OCI-LY7 (cell line): Measurements from ENCODE around the gene FOXK1. TPM values are rescaled to one million over a fixed set of nuclear protein-coding genes. Genes with fewer than 3 reads are reported as not detected.

Experiments
- BruUV-seq: library from RNA; stranded (reverse); fragments of 400-500 nt; replicated peaks from 2 replicates; lab custom pipeline; 2021; lab: Mats Ljungman, UMichigan
- CTCF ChIA-PET: fragments of 300-600 bp; sonication (Branson Sonifier 250); formaldehyde crosslinking; loops from one replicate; lab custom pipeline; 2022; ENCODE audit warnings: antibody characterized with exemption; ENCODE audit not compliant: unreplicated experiment; lab: Charles Lee
- POLR2A ChIA-PET: fragments of 300-600 bp; sonication (Branson Sonifier 250); formaldehyde crosslinking; loops from one replicate; lab custom pipeline; 2022; ENCODE audit warnings: antibody characterized with exemption; lab: Charles Lee
- DNase-seq: peaks from one replicate; pipeline ENCODE4 v3.0.0-alpha.2; 2015; ENCODE audit warnings: low spot score
- H2AFZ ChIP-seq: fragments of 200-600 bp; sonication (generic), shearing (Covaris generic); 2 replicates; pipeline ENCODE4 v1.6.1; 2014; ENCODE audit warnings: mild to moderate bottlenecking, antibody characterized with exemption, low read length, moderate library complexity
- H3K27ac ChIP-seq: fragments of 200-600 bp; sonication (generic); 2 replicates; pipeline ENCODE4 v1.5.1; 2014; ENCODE audit warnings: mixed run types, low read depth, mild to moderate bottlenecking, moderate library complexity, low read length, inconsistent platforms; ENCODE audit not compliant: poor library complexity, severe bottlenecking
- H3K36me3 ChIP-seq: fragments of 200-600 bp; sonication (generic); 2 replicates; pipeline ENCODE4 v1.6.1; 2014; ENCODE audit warnings: mild to moderate bottlenecking, antibody characterized with exemption, low read length, moderate library complexity, mixed read lengths; ENCODE audit not compliant: insufficient read depth
- H3K4me1 ChIP-seq: fragments of 200-600 bp; sonication (generic); 2 replicates; pipeline ENCODE4 v1.5.1; 2014; ENCODE audit warnings: mild to moderate bottlenecking, low read length; ENCODE audit not compliant: insufficient read depth, poor library complexity, severe bottlenecking
- H3K4me2 ChIP-seq: fragments of 200-600 bp; sonication (generic); 2 replicates; pipeline ENCODE4 v1.6.1; 2014; ENCODE audit warnings: mild to moderate bottlenecking, low read length
- H3K4me3 ChIP-seq: fragments of 200-600 bp; sonication (generic); 2 replicates; pipeline ENCODE4 v1.5.1; 2014; ENCODE audit warnings: mild to moderate bottlenecking, low read depth, low read length; ENCODE audit not compliant: poor library complexity, severe bottlenecking
- H3K79me2 ChIP-seq: fragments of 200-600 bp; sonication (generic); 2 replicates; pipeline ENCODE4 v1.6.1; 2016; ENCODE audit warnings: low read depth, mild to moderate bottlenecking, low read length, moderate library complexity, mixed read lengths; ENCODE audit not compliant: insufficient read depth
- H3K9me2 ChIP-seq: fragments of 200-600 bp; sonication (generic); 2 replicates; pipeline ENCODE4 v1.6.1; 2016; ENCODE audit warnings: mild to moderate bottlenecking, low read length, mixed read lengths; ENCODE audit not compliant: insufficient read depth
- H3K9me3 ChIP-seq: fragments of 200-600 bp; sonication (generic); 2 replicates; pipeline ENCODE4 v1.6.1; 2014; ENCODE audit warnings: mild to moderate bottlenecking, mixed run types, low read length, mixed read lengths
- H4K20me1 ChIP-seq: fragments of 200-600 bp; sonication (generic); 2 replicates; pipeline ENCODE4 v1.6.1; 2014; ENCODE audit warnings: mild to moderate bottlenecking, antibody characterized with exemption, low read length, moderate library complexity, mixed read lengths; ENCODE audit not compliant: insufficient read depth
- EZH2phosphoT487 ChIP-seq: fragments of 200-600 bp; sonication (generic); IDR thresholded peaks from 2 replicates; pipeline ENCODE4 v1.6.1; 2018; ENCODE audit warnings: low read depth, borderline replicate concordance, mild to moderate bottlenecking, mixed run types, antibody characterized with exemption, low read length, moderate library complexity, mixed read lengths
- intact Hi-C: fragments of 100-400 bp; cut with micrococcal nuclease; formaldehyde crosslinking; loops from one replicate; pipeline ENCODE4 v1.10.0; 2022; ENCODE audit not compliant: unreplicated experiment
- total RNA-seq, 2 experiments: library from RNA; depleted of rRNA in 1 of 2; stranded (reverse); fragments of >200 nt in 1 of 2; shearing (Covaris generic) in 1 of 2; gene quantifications; 2 replicates each; pipeline ENCODE4 v1.2.3, GENCODE V29; 2014 to 2022
- TF ChIP-seq, protein P1 (sequence below): fragments of 200-600 bp; sonication (generic); conservative IDR thresholded peaks from 2 replicates; pipeline ENCODE4 v1.5.1; 2014; ENCODE audit warnings: mild to moderate bottlenecking, antibody characterized with exemption, low read length, moderate library complexity, mixed read lengths

Gene FOXK1
- total RNA-seq, 2 experiments from 2014 or later: 17.3 to 34.5 TPM

DNA sequence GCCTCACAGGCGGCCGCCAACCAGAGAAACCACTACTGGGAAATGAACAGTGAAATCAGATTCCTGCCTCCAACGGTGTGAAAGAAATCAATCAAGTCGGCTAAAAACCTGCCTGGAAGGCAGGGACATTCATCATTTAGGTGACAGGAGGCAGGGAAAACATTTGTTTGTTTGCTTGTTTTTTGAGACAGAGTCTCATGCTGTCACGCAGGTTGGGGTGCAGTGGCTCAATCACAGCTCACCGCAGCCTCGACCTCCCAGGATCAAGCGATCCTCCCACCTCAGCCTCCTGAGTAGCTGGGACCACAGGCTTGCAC is 123.8 kb downstream of the FOXK1 start:
- TF ChIP-seq EZH2phosphoT487: no peak
- TF ChIP-seq, protein P1, sequence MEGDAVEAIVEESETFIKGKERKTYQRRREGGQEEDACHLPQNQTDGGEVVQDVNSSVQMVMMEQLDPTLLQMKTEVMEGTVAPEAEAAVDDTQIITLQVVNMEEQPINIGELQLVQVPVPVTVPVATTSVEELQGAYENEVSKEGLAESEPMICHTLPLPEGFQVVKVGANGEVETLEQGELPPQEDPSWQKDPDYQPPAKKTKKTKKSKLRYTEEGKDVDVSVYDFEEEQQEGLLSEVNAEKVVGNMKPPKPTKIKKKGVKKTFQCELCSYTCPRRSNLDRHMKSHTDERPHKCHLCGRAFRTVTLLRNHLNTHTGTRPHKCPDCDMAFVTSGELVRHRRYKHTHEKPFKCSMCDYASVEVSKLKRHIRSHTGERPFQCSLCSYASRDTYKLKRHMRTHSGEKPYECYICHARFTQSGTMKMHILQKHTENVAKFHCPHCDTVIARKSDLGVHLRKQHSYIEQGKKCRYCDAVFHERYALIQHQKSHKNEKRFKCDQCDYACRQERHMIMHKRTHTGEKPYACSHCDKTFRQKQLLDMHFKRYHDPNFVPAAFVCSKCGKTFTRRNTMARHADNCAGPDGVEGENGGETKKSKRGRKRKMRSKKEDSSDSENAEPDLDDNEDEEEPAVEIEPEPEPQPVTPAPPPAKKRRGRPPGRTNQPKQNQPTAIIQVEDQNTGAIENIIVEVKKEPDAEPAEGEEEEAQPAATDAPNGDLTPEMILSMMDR: no peak
- Histone ChIP-seq H3K27ac (no peak overlapping the region), H3K79me2 (no peaks in the 10 kb centered on the region), H3K9me2 (no peaks in the 10 kb centered on the region), H3K4me1 (no peaks in the 10 kb centered on the region), H3K9me3 (no peaks in the 10 kb centered on the region), H2AFZ (no peak overlapping the region), H4K20me1 (no peaks in the 10 kb centered on the region), H3K4me3 (no peak overlapping the region), H3K36me3 (no peaks in the 10 kb centered on the region), H3K4me2 (no peak overlapping the region)
- no TSS peak for BruUV-seq
- intact Hi-C loops: no loop called here
- ChIA-PET CTCF (no interaction called here), POLR2A (interaction anchor here (0.7 to 1.2 kb wide), 2 partner anchors 9 to 253 kb away, joined by 3 to 4 read pairs; no protein-coding TSS in a partner anchor)
- no peak for DNase-seq

DNA sequence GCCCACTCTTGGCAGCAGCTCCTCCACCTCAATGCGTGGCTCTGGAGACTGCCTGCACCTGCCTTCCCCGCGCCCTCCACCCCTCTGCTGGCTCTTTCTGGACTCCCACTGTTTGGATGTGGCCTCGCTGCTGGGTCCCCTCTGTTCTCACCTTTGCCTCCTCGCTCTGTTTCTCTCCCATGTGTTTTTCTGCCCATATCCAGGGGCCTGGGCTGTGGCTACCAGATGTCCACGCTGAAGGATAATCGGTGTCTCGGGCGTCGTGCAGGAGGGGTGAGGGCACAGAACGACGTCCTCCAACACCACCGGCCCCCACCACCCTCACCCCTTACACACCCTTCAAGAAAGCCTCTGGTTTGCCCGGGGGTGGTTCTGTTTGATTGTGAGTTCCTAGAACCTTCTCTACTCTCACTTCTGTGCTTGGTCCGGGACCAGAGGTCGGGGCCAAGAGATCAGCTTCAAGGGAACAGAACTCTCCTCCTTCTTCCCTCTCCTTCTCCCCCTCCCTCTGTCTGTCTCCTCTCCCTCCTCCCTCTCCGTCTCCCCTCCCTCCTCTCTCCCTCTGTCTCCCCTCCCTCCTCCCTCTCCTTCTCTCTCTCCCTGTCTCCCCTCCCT is 125.0 kb downstream of the FOXK1 start:
- Histone ChIP-seq H2AFZ (no peak overlapping the region), H3K4me1 (no peaks in the 10 kb centered on the region), H3K9me3 (no peaks in the 10 kb centered on the region), H4K20me1 (no peaks in the 10 kb centered on the region), H3K79me2 (no peaks in the 10 kb centered on the region), H3K4me2 (no peak overlapping the region), H3K9me2 (no peaks in the 10 kb centered on the region), H3K27ac (no peak overlapping the region), H3K4me3 (no peak overlapping the region), H3K36me3 (no peaks in the 10 kb centered on the region)
- no peak for DNase-seq
- BruUV-seq: no TSS peak
- TF ChIP-seq EZH2phosphoT487: no peak
- TF ChIP-seq, protein P1: no peak
- ChIA-PET POLR2A (no interaction called here), CTCF (no interaction called here)
- intact Hi-C loops: no loop called here

DNA sequence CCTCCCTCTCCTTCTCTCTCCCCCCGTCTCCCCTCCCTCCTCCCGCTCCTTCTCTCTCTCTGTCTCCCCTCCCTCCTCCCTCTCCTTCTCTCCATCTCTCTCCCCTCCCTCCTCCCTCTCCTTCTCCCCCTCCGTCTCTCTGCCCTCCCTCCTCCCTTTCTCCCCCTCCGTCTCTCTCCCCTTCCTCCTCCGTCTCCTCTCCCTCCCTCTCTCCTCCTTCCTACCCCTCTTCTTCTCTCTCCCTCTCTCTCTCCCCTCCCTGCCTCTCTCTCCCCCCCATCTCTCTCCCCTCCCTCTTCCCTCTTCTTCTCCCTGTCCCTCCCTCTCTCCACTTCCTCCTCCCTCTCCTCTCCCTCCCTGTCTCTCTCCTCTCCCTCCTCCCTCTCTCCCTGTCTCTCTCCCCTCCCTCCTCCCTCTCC is 125.5 kb downstream of the FOXK1 start:
- H3K79me2 ChIP-seq: no peaks in the 10 kb centered on the region
- H4K20me1 ChIP-seq: no peaks in the 10 kb centered on the region
- TF ChIP-seq, protein P1: no peak
- TF ChIP-seq EZH2phosphoT487: no peak
- H3K27ac ChIP-seq: no peak overlapping the region
- no TSS peak for BruUV-seq
- H3K4me1 ChIP-seq: no peaks in the 10 kb centered on the region
- intact Hi-C loops: no loop called here
- DNase-seq: no peak
- H3K9me2 ChIP-seq: no peaks in the 10 kb centered on the region
- no peak overlapping the region for H3K4me3 ChIP-seq
- no peaks in the 10 kb centered on the region for H3K36me3 ChIP-seq
- CTCF ChIA-PET: no interaction called here
- H2AFZ ChIP-seq: no peak overlapping the region
- no peak overlapping the region for H3K4me2 ChIP-seq
- POLR2A ChIA-PET: no interaction called here
- H3K9me3 ChIP-seq: no peaks in the 10 kb centered on the region
